ENCODE results near the gene SNAP25. TPM values are rescaled to one million over a fixed set of nuclear protein-coding genes. Genes with fewer than 3 reads are reported as not detected.

Gene SNAP25
- total RNA-seq, 8 experiments from 2014 or later, result 0.20 to 118 (median 95.3) TPM

GRCh38 chr20:10339609-10340008, 121.0 kb downstream of the SNAP25 start:
- Histone ChIP-seq H3K4me3 (no peak overlapping the region), H3K27ac (no peak overlapping the region), H3K4me1 (replicated peaks in 1 of 2) (no peaks in the 10 kb centered on the region)
- ATAC-seq (replicated peaks in 6 of 8), result no peak
- WGBS, 10 experiments, result 22 to 100% (median 95%) methylated on average over 1 of the region's 1 CpG; no CpG with 5 or more reads in 2 of the 10 experiments
- in situ Hi-C loops (cut with MboI; ENCODE audit: low pct_unique_long_range_greater_than_20kb in 2 of 9, low sequenced_read_pairs in 9 of 9, unreplicated experiment in 9 of 9), result no loop called here

GRCh38 chr20:10342152-10342551, 123.5 kb downstream of the SNAP25 start:
- H3K4me1 ChIP-seq (replicated peaks in 1 of 2), result no peaks in the 10 kb centered on the region
- no peak for ATAC-seq (replicated peaks in 6 of 8)
- no peak overlapping the region for H3K27ac ChIP-seq
- in situ Hi-C loops (cut with MboI; ENCODE audit: low pct_unique_long_range_greater_than_20kb in 2 of 9, low sequenced_read_pairs in 9 of 9, unreplicated experiment in 9 of 9), result no loop called here
- no peak overlapping the region for H3K4me3 ChIP-seq
- 60% methylated on average over 1 of the region's 1 CpG; no CpG with 5 or more reads in 9 of the 10 experiments for WGBS, 10 experiments

- no peak for ATAC-seq (replicated peaks in 6 of 8)
- in situ Hi-C loops (cut with MboI; ENCODE audit: low pct_unique_long_range_greater_than_20kb in 2 of 9, low sequenced_read_pairs in 9 of 9, unreplicated experiment in 9 of 9), result no loop called here
- 58 to 100% (median 91%) methylated on average over 4 to 6 of the region's 6 CpGs for WGBS, 10 experiments
- Histone ChIP-seq H3K4me1 (replicated peaks in 1 of 2) (no peaks in the 10 kb centered on the region), H3K4me3 (no peak overlapping the region), H3K27ac (no peak overlapping the region)
Measured at GRCh38 chr20:10344953-10345352, 126.3 kb downstream of the SNAP25 start.

GRCh38 chr20:10347086-10347880, 128.7 kb downstream of the SNAP25 start:
- WGBS, 10 experiments, result 11 to 96% (median 71%) methylated on average over 1 to 3 of the region's 3 CpGs
- Histone ChIP-seq H3K4me3 (no peak overlapping the region), H3K4me1 (replicated peaks in 1 of 2) (no peaks in the 10 kb centered on the region), H3K27ac (no peak overlapping the region)
- no peak for ATAC-seq (replicated peaks in 6 of 8)
- in situ Hi-C loops (cut with MboI; ENCODE audit: low pct_unique_long_range_greater_than_20kb in 2 of 9, low sequenced_read_pairs in 9 of 9, unreplicated experiment in 9 of 9), result no loop called here

- Histone ChIP-seq H3K4me3 (no peak overlapping the region), H3K27ac (no peak overlapping the region), H3K4me1 (replicated peaks in 1 of 2) (no peaks in the 10 kb centered on the region)
- in situ Hi-C loops (cut with MboI; ENCODE audit: low pct_unique_long_range_greater_than_20kb in 2 of 9, low sequenced_read_pairs in 9 of 9, unreplicated experiment in 9 of 9), result no loop called here
- WGBS, 10 experiments, result 17 to 82% (median 48%) methylated on average over 1 to 3 of the region's 3 CpGs; no CpG with 5 or more reads in 6 of the 10 experiments
- ATAC-seq (replicated peaks in 6 of 8), result no peak
Measured at GRCh38 chr20:10349118-10349517, 130.5 kb downstream of the SNAP25 start.

GRCh38 chr20:10350188-10350842, 131.7 kb downstream of the SNAP25 start:
- Histone ChIP-seq H3K4me1 (replicated peaks in 1 of 2) (no peaks in the 10 kb centered on the region), H3K4me3 (no peak overlapping the region), H3K27ac (no peak overlapping the region)
- no peak for ATAC-seq (replicated peaks in 6 of 8)
- WGBS, 10 experiments, result 65 to 100% (median 90%) methylated on average over 1 to 8 of the region's 9 CpGs; no CpG with 5 or more reads in 1 of the 10 experiments
- in situ Hi-C loops (cut with MboI; ENCODE audit: low pct_unique_long_range_greater_than_20kb in 2 of 9, low sequenced_read_pairs in 9 of 9, unreplicated experiment in 9 of 9), result loop anchor here in 1 of 9 experiments (25.0 kb wide), 1 partner anchor 363 kb away; no protein-coding TSS in a partner anchor

GRCh38 chr20:10352934-10353824, 134.5 kb downstream of the SNAP25 start:
- Histone ChIP-seq H3K4me1 (replicated peaks in 1 of 2) (no peaks in the 10 kb centered on the region), H3K27ac (no peak overlapping the region), H3K4me3 (no peak overlapping the region)
- WGBS, 10 experiments, result 43 to 84% (median 60%) methylated on average over 2 to 6 of the region's 6 CpGs
- ATAC-seq (replicated peaks in 6 of 8), result no peak
- in situ Hi-C loops (cut with MboI; ENCODE audit: low pct_unique_long_range_greater_than_20kb in 2 of 9, low sequenced_read_pairs in 9 of 9, unreplicated experiment in 9 of 9), result loop anchor here in 1 of 9 experiments (25.0 kb wide), 1 partner anchor 366 kb away; no protein-coding TSS in a partner anchor

- peak in 1 of 8 experiments; percentile 41 for ATAC-seq (replicated peaks in 6 of 8)
- no peak overlapping the region for H3K4me3 ChIP-seq
- WGBS, 10 experiments, result 67 to 100% (median 95%) methylated on average over 1 of the region's 1 CpG; no CpG with 5 or more reads in 6 of the 10 experiments
- in situ Hi-C loops (cut with MboI; ENCODE audit: low pct_unique_long_range_greater_than_20kb in 2 of 9, low sequenced_read_pairs in 9 of 9, unreplicated experiment in 9 of 9), result loop anchor here in 1 of 9 experiments (25.0 kb wide), 1 partner anchor 369 kb away; no protein-coding TSS in a partner anchor
- H3K27ac ChIP-seq, result no peak overlapping the region
- H3K4me1 ChIP-seq (replicated peaks in 1 of 2), result no peaks in the 10 kb centered on the region
Measured at GRCh38 chr20:10356628-10357027, 138.0 kb downstream of the SNAP25 start.

Other genes with a start within 250 kb of the SNAP25 start
- 1 to 10 TPM in 7 of 8 experiments, under 1 TPM in 1; 0.97 to 6.0 (median 4.4) TPM for gene ANKEF1, start 183.8 kb upstream of the SNAP25 start, total RNA-seq
- 10 to 100 TPM in 7 of 8 experiments, 1 to 10 TPM in 1; 8.5 to 18.7 (median 14.1) TPM for gene MKKS, start 215.4 kb downstream of the SNAP25 start, total RNA-seq
- gene SLX4IP, start 216.5 kb downstream of the SNAP25 start, total RNA-seq, result 10 to 100 TPM in 1 of 8 experiments, 1 to 10 TPM in 7; 5.9 to 13.2 (median 7.3) TPM

All from motor neuron (in vitro differentiated cells).